Right renal pelvis (tissue), 4 donors: ENCODE data around the gene CMIP. TPM values are rescaled to one million over a fixed set of nuclear protein-coding genes. Genes with fewer than 3 reads are reported as not detected.

Experiments
- DNase-seq, 4 donors: peaks; one replicate each; pipeline ENCODE4 v3.0.0-alpha.2; 2013; ENCODE audit warnings: low read depth in 4 of 4, low spot score in 3 of 4, missing footprints in 1 of 4
- polyA plus RNA-seq, 4 donors: library from polyadenylated mRNA; unstranded; fragments of 120-200 nt; gene quantifications; one replicate each; pipeline ENCODE4 v1.2.1, GENCODE V29; 2013; ENCODE audit not compliant: insufficient read length in 4 of 4

Gene CMIP
- polyA plus RNA-seq, 4 donors = 40.6 to 46.2 (median 44.5) TPM

DNA sequence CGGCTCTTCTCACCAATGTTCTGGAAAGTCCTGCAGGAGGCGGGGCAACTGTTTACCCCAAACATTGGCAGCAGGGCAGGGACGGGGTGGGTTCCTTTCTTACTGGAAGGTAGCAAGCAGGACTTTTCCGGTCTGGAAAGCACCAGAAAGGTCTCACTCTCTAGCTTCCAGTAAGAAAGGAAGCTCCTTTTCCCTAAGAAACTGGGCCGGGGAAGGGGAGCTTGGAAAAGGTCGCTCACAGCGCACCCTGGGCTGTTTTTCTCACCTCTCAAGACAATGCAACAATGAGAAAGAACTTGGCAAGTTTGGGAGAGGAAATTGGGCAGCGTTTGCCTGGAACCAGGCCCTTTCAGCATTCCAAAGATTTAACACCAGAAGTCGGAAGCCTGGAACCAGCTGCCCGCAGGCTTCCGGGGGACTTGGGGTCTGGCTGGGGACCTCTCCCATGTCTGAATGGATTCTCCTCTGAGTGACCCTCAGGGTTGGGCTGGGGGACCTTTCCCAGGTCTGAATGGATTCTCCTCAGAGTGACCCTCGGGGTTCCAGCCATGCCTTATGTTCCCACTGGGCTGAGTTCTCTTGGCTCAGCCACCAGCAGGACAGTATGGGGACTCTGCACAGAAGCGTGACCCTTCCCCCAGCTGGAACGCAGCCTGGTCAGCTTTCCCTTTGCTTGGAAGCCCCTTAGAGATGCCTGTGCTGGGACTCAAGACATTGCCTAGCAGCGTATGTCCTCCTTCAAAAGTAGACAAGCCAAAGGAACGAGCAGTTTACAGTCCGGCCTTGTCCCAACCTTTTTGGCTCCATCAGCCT, 167.9 kb downstream of the CMIP start:
- no peak for DNase-seq

DNA sequence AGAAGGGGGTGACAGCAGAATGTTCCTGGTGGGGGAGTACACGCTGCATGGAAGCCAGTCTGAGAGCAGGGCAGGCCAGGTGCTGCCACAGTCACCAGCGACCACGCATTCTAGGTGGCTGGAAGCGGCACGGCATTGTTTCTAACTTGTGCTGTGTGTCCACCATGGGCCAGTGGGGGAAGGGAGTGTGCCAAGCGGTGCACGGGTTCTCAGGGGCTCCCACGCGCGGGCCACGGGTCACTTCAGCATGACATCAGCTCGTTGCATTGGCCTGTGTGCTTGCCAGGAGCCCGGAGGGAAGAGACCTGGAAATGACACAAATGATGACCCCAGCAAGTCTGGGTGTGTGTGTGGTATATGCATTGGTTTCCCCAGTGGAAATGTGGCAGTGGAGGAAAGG, 169.6 kb downstream of the CMIP start:
- DNase-seq = no peak

DNA sequence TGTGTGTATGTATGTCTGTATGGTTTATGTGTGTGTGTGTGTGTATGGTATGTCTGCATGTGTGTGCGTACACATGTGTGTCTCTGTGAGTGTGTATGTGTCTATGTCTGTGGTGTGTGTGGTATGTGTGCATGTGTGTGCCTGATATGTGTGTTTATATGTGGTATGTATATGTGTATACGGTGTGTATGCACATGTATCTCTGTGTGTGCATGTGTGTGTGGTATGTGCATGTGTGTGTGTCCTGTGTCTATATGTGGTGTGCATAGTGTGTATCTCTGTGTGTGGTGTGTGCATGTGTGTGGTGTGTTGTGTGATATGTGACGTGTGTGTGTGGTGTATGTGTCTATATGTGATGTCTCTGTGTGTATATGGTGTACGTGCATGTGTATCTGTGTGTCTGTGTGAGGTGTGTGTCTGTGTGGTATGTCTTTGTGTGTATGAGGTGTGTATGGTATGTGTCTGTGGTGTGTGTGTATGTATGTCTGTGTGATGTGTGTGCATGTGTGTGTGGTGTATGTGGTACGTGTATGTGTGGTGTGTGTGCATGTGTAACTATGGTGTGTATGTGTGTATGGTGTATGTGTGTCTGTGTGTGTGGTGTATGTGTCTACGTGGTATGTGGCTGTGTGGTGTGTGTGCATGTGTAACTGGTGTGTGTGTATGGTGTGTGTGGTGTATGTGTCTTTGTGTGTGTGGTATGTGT, 170.2 kb downstream of the CMIP start:
- DNase-seq = no peak

DNA sequence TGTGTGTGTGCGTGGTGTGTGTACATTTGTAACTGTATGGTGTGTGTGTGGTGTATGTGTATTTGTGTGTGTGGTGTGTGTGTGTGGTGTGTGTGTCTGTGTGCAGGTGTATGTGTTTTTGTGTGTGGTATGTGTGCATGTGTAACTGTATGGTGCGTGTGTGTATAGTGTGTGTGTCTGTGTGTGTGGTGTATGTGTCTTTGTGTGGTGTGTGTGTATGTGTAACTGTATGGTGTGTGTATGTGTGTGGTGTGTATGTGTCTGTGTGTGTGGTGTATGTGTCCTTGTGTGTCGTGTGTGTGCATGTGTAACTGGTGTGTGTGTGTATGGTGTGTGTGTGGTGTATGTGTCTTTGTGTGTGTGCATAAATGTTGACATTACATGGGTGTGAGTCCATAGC, 170.8 kb downstream of the CMIP start:
- no peak for DNase-seq

DNA sequence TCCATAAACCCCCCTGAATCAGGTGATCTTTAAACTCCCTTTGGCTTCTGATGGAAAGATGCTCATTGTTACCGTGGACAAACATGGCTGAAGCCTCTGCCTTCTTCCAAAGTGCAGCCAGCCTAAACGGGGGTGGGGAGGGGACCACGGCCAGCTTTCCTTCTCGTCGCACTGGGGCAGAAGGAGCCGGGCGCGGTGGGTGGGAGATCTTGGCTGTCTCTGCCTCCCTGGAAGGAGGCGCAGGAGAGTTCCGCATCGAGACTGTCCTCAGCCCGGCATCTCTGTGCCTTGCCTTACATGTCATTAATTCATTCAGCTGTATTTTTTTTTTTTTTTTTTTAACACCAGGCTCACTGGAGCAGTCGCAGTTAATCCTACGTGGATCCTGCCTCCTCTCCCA, 171.2 kb downstream of the CMIP start:
- DNase-seq = no peak

DNA sequence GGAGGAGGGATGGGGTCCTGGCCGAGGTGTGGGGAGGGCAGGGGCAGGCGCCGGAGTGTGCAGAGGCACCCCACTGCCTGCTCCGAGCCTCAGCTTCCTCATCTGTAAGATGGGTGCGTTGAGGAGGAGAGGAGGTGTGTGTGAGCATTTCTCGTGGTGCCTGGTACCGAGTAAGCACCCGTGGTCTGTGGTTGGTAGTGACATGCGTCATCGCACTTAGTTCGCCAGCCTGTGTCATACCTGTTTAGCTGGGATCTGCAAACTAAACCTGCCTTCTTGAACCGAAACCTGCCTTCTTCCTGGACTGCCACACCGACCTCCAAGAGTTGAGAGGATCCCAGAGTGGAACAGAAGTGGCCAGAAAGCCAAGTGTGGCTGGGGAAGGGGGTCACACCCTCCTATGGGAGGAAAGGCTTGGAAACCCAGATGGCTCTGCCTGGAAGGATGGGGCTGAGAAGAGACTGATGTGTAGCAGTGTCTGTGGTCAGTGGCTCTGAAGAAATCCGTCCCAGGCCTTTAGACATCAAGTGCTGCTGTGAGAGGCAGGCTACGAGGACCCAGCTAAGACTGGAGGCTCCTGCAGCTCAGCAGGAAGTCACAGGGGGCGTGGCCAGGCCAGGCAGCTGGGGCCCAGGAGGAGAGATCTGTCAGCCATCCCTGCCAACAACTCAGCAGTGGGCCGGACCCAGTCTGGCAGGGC, 171.9 kb downstream of the CMIP start:
- DNase-seq = no peak

DNA sequence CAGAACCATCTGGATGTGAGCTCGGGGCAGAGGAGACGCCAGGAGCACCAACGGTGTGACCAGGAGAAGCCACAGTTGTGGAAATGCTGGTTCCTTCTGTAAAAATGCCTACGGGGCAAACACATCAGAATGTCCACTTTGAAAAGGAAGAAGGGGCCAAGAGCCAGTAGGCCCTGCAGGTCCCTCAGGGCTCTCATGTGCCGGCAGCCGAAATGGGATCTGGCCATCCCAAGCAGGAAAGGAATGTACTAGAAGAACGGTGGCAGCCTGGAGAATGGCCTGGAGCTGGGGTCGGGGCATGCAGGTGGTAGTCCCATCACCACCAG, 172.4 kb downstream of the CMIP start:
- DNase-seq = no peak

DNA sequence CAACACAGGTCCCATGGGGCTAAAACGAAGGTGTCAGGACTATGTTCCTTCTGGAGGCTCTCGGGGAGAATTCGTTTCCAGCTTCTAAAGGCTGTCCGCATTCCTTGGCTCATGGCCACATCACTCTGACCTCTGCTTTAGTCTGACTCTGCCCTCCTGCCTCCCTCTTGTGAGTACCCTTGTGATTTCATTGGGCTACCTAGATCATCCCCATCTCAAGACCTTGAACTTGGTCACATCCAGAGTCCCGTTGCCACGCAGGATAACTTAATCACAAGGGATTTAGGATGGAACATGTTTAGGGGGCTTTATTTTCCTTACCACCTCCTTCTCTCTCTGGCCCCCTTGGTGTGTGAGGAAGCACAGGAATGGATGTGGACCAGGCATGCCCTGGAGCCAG, 173.6 kb downstream of the CMIP start:
- DNase-seq = no peak

DNA sequence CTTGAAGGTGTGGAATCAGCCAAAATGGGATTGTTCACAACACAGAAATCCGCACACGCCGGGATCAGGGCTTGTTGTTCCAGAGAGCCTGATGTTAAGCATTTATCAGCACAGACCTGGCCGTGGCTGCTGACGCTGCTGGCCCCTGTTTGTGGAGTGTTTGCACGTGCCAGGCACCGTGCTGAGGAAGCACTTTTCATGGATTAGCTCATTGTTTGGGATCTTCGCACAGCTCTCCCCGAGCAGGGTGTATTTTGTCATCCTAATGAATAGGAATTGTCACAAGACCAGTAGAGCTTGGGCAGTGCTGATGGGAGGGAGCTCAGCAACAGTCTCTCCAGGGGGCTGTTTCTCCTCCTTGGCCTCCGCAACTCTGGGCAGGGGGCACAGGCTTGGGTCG, 174.1 kb downstream of the CMIP start:
- no peak for DNase-seq

DNA sequence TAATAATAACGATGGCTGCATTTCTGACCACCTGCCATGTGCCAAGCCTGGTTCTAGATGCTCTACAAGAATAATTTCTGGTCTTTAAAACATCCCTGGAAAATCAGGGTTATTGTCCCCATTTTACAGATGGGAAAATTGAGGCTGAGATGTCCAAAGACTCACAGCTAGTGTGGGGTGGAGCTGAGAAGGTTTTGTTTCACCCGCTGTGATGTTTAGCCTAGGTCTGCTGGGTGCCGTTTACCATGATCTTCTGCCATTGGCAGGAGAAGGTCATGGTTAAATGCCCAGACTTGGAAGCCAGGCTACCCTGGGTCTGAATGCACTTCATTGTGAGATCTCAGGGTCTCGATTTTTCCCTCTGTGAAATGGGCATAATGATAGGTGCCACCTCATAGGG, 175.4 kb downstream of the CMIP start:
- DNase-seq = no peak

DNA sequence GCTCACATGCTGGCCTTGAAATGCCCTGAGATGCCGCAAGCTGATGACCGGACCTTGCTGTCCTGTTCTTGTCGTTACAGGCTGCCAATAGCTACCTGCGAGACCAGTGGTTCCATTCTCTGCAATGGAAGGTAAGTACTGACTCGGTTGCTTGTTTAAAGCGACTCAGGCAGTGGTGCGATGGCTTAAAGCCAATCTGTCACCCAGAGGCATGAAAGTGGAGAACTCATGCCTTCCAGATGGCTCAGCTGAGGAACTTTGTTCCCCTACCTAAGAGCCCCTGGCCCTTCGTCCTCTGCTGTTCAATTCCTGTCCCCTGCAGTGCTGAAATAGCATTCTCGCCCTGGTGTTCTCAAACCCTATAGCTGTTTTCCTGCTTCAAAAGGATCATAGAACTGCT, 176.2 kb downstream of the CMIP start:
- no peak for DNase-seq

DNA sequence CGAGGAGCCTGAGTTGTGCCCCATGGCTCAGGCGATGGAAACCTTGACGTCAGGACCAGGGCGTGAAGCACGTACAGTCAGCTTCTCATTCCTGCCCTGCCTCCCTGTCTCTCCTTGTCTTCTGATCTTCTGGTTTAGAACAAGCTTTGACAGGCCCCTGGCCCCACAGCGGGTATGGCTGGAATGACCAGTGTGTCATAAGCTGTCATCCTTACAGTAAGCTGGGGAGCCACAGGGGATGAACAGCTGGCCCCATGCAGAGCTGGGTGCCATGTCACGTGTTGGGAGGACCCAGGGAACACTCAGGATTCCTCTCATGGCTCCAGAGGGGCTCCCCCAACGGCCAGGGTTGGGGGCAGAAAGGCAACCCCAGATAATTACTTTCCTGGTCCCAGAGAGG, 176.9 kb downstream of the CMIP start:
- DNase-seq = no peak

DNA sequence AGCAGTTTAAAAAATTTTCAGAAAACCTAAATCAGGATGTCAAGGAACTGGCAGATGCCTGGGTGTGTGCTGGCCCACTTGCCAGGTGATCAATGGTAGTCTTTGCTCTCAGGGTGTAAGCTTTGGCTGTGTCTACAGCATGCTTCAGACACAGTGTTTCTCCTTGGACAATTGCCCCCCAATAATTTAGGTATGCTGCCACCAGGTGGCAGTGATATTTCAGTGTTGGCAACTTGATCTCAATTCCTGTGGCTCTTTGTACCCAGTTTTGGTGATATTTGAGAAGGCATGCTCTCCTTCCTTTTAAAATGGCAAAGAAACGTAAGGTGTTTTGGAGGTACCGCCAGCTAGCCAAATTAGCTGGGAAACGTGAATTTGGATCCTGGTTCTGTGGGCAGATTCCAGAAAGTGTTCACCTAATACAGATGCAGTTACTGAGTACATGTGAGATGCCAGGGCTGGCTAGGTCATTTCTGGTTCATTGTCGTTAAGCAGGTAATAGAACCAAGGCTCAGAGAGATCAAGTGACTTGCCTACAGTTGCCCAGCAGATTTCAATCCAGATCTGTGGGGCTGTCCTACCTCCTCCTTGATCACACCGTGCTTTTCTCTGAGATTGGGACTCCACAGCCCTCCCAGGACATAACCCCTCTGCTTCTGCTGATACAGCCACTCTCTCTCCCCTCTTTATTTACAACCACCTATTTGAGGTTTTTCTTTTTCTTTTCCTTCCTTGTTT, 178.9 kb downstream of the CMIP start:
- no peak for DNase-seq

DNA sequence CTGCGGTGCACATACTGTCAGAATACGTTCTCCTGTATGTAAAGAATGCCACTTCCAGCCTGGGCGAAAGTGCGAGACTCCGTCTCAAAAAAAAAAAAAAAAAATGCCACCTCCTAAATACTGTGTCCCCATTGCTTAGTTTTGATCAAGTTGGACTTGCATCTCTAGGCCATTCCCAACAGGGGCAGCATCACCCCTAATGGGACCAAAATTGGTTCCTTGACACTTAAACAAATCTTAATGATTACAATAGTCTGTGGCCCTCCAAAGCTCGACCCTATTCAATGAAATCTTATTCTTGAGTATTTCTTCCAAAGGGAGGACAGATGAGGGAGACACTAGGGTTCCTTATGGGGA, 179.8 kb downstream of the CMIP start:
- no peak for DNase-seq

DNA sequence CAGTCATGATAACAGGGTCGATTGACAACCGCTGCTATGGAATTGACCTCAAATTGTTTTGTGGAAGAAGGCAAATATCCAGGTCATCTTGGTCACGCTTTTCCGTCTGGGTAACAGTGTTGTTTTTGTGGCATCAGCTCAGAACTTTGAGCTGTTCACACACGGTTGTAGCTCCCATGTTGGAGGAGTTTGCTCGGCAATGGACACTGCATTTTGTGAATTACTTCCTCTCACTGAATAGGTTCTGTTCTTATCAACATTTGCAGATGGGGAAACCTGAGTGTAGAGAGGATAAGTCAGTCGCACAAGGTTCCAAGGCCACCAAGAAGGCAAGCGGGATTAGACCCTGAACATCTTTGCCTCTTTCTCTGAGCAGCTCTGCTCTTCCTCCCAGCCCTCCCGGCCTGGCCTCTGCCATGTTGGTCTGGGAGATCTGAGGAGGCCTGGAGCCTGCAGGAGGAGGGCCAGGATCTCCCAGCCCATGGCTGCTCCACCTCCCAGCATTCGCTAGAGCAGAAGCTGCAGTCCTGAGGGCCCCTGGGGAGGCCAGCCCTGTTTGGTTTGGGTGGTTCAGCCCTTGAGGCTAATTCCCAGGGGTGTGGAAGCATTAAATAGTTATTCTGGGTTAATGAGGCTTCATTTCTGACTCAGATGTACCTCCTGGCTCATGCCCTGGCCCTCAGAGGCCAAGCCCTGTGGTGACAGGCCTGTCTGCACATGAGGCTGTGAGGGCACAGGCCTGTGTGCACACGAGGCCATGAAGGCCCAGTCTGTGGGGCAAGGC, 180.3 kb downstream of the CMIP start:
- DNase-seq = no peak

DNA sequence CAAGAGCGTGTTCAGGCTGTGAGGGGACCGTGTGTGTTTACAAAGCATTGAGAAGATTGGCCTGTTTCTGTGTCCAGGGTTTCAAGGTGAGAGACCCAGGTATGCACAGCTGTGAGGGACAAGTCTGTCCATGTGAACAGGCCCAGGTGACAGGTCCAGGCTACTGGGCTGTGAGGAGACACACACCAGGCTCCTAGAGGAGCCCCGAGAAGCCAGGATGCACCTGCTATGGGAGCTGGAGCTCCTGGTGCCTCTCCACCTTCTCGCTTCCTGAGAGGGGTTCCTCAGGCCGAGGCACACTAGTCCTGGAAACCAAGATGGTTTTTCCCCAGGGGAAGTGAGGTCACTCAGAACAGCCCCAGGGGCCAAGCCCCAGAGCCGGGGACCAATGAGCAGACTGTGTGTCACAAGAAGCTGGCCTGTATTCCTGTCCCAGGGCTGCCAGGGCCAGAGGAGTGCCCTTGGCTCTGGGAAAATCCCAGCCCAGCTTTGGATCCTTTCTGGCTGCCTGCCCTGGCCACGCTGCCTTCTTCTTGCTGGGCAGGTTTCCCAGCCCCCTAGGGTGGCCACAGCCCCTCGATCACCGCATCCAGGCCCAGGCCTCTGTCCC, 181.0 kb downstream of the CMIP start:
- DNase-seq = no peak

DNA sequence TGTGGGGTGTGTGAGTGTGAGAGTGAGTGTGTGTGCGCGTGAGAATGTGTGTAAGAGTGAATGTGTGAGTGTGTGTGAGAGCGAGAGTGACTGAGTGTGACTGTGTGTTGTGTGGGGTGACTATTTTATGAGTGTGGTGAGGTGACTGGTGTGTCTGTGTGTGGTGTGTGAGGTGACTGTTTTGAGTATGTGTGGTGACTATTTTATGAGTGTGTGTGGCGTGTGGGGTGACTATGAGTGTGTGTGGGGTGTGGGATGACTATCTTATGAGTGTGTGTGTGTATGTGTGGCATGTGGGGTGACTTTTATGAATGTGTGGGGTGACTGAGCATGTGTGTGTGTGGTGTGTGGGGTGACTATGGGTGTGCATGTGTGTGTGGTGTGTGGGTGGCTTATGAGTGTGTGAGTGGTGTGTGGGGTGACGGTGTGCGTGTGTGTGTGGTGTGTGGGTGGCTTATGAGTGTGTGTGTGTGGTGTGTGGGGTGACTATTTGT, 181.6 kb downstream of the CMIP start:
- DNase-seq = no peak

DNA sequence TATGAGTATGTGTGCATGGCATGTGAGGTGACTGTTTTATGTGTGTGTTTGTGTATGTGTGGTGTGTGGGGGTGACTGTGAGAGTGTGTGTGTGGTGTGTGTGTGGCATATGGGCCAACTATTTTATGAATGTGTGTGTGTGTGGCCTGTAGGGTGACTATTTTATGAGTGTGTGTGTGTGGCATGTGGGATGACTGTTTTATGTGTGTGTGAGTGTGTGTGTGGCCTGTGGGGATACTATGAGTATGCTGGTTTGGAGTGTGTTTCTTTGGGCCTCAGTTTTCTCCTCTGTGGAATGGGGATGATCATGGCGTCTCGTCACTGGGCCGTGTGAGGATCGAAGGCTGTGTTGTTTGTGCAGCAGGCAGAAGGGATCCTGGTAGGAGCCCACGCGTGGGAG, 182.4 kb downstream of the CMIP start:
- no peak for DNase-seq

DNA sequence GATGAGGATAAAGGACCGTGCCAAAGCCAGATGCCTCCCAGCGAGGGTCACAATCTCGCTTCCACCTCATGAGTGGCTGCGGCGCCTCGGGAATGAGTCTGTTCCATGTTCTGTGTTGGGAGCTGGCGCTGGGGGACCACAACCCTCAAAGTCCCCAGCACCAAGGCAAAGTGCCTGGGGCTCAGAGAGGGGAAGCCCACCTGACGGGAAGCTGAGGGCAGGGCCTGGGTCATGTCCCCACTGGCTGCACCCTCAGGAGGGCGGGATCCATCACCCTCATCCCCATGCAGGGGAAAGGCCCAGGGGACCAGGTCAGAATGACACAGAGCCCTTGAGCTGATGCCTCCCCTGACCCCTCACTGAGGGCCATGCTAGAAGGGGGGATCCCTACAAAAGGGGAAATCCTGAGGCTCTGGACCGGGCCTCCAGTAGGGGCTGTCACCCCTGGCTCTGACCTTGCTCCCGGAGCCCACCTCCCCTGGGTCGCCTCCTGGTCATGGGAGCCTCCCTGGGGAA, 183.2 kb downstream of the CMIP start:
- no peak for DNase-seq
